GM21515 (cell line): ENCODE measurements around the gene SMIM1.
"Not testable (repeated sequence)": the region's sequence is repeated elsewhere in the genome, so short reads cannot be mapped to it uniquely, and the experiment has no call there.

Experiments used
- ATAC-seq: cut with Tn5 transposase; IDR thresholded peaks from one replicate; pipeline ENCODE4 v1.9.1; 2021; ENCODE audit not compliant: unreplicated experiment

Gene SMIM1, protein sequence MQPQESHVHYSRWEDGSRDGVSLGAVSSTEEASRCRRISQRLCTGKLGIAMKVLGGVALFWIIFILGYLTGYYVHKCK

DNA sequence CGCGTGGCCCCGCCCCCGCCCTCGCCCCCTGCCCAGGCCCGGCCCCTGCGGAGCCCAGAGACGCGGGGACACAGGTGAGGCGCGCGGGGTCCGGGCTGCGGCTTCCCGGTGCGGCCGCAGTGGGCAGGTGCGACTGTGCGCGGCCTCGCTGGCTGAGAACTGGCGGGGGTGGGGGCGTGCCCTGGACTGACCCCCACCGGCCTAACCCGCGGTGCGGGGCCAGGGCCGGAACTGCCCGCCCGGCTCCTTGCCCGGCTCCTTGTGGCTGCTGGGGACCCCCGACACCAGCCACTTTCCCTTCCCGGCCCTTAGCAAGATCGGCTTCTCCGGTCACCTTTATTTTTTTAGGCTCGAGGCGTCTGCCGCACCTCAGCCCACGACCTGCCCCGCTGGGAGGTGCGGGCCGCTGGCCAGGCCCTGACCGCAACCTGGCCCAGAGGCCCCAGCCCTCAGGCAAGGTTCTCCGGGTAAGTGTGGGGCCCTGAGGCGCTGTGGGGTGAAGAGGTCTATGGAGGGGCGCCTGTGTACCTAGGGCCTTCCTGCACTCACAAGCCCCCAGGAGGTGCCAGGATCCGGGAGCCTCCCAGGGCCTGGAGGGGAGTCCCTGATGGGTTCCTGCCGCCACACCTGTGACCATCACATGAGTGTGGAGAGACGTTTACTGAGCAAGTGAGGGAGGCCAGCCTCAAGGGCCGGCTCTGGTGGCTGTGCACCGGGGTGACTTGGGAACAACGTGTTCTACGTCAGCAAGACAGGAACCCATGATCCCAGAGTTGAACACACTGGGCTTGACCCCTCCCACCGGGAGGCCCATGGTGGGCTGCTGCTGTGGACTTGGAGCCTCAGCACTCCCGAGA, at the start of gene SMIM1:
Gene SMIM1, plus strand, starts transcription at position 35 of the 857 bp plus-strand sequence. CDS start 2,625 bp downstream, outside the sequence.
- peak; percentile 20 for ATAC-seq

DNA sequence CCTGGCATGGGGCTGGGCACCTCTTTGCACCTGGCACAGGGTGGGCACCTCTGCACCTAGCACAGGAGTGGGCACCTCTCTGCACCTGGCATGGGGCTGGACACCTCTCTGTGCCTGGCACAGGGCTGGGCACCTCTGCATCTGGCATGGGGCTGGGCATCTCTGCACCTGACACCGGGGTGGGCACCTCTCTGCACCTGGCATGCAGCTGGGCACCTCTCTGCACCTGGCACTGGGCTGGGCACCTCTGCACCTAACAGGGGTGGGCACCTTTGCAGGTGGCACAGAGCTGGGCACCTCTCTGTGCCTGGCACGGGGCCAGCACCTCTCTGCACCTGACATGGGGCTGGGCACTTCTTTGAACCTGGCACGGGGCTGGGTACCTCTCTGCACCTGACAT, 49.7 kb upstream of the SMIM1 start:
- no peak for ATAC-seq

DNA sequence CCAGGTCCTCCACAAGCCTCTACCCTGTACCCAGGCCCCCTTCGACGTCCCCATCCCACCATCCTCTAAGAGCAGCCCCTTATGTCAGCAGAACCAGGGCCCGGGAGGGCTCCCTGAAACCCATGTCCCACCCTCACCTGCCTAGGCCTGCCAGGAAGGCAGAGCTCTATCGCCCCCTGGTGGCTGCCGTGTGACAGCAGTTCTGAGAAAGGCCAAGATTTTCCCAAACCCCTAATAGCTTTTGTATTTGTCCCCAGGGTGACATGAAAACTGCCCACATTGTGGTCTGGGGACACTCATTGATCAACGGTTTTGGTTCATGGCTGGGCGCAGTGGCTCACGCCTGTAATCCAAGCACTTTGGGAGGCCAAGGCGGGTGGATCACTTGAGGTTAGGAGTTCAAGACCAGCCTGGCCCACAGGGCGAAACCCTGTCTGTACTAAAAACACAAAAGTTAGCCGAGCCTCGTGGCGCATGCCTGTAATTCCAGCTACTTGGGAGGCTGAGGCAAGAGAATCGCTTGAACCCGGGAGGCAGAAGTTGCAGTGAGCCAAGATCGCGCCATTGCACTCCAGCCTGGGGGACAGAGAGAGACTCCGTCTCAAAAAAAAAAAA, 48.0 kb upstream of the SMIM1 start:
- not testable (repeated sequence) for ATAC-seq

DNA sequence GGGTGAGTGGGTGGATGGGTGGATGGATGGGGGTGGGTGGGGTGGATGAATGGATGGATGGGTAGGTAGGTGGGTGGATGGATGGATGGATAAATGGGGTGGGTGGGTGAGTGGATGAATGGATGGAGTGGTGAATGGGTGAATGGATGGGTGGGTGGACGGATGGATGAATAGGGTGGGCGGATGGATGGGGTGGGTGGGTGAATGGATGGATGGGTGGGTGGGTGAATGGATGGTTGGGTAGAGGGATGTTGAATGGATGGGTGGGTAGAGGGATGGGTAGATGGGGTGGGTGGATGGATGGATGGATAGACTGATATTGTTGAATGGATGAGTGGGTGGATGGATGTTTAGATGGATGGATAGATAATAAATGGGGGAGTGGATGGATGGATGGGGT, 47.2 kb upstream of the SMIM1 start:
- ATAC-seq, result no peak

DNA sequence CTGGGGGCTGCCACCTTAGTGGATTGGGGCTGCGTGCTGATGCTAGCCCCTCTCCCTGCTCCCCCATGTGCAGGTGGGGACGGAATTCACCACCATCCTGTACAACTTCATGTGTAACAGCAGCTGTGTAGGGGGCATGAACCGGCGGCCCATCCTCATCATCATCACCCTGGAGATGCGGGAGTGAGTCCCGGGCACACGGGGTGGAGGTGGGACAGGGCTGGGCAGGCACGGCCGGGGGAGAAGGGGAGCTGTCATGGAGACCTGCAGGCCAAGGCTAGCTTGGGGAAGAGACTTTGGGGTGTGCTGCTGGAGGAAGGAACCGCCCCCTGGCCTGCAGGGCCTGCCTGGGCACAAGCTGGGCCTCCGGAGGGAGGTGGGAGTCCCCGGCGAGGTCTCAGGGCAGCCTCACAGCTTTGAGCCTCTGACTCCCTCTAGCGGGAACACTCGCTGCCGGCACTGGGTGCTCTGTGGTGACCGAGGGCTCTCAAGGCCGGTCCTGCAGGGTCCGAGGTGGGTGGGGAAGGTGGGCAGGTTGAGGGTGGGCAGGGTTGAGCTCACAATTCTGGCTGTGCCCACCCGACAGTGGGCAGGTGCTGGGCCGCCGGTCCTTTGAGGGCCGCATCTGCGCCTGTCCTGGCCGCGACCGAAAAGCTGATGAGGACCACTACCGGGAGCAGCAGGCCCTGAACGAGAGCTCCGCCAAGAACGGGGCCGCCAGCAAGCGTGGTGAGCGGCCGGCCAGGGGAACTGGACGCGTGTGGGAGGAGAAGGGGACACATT, 45.3 kb upstream of the SMIM1 start:
- no peak for ATAC-seq

DNA sequence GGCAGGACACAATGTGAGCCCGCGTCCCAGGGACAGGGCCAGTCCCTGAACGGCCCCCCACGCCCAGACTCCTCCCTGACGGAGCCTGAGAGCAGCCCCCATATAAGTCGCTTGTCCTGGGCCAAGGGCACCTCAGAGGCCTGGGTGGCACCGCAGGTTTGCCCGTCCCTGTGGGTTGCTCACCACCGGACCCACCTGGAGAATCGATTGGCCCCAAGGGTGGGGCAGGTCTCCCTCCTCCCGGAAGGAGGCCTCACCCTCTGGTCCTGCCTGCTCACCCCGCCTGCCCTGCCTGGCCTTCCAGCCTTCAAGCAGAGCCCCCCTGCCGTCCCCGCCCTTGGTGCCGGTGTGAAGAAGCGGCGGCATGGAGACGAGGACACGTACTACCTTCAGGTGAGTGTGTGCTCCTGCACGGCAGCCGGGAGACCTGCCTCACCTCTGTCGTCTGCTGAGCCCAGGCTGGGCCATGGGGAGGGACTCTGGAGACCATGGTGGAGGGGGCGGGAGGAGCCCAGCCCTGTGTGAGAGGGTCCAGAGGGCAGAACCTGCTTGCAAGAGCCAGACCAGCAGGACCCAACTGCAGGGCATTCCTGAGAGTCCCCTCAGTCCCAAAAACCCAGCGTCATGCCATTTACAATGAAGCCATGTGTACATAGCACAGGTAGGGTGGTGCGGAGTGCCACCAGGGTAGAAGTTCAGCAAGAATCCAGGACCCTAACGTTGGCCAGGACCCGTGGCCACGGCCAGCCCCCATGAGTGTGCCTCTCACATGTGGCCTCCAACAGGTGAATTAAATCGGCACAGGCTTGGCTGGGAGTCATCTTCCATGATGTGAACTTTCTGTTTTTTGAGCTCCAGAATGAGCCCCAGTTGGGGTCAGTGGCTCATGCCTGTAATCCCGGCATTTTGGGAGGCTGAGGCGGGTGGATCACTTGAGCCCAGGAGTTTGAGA, 44.4 kb upstream of the SMIM1 start:
- no peak for ATAC-seq

DNA sequence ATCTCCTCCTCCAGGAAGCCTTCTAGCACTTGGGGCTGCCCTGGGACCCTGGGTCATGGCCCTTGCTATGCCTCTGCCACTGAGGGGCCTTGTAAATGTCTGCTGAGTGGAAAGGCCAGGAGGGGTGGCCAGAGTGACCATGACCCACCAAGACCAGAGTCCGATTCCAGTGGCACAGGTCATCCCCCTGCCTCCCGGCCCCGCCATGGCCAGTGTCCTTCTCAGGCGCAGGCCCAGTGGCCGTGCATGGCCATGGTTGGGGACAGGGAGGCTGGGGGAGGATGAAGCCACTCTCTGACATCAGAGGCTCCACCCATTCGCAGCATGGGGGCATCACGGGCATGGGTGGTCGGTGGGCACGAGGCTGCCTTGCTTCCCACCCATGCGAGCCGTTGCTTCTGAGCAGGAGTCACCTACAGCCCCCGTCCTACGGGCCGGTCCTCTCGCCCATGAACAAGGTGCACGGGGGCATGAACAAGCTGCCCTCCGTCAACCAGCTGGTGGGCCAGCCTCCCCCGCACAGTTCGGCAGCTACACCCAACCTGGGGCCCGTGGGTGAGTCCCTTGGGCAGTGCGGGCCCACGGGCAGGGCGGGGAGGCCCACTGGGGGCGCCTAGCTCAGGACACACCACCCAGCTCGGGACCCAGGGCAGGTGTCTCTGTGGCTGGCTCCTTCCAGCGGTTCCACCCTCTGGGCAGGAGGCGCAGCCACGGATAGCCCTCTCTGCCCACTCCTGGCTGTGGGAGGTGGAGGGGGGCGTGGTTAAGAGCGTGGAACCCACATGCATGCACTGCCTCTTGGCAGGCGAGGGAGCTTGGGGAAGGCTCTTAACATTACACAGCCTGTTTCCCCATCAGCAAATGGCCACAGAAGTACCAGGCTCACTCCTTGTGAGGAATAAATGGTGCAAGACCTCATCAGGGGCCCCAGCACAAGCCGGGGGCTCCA, 42.7 kb upstream of the SMIM1 start:
- ATAC-seq, result no peak

DNA sequence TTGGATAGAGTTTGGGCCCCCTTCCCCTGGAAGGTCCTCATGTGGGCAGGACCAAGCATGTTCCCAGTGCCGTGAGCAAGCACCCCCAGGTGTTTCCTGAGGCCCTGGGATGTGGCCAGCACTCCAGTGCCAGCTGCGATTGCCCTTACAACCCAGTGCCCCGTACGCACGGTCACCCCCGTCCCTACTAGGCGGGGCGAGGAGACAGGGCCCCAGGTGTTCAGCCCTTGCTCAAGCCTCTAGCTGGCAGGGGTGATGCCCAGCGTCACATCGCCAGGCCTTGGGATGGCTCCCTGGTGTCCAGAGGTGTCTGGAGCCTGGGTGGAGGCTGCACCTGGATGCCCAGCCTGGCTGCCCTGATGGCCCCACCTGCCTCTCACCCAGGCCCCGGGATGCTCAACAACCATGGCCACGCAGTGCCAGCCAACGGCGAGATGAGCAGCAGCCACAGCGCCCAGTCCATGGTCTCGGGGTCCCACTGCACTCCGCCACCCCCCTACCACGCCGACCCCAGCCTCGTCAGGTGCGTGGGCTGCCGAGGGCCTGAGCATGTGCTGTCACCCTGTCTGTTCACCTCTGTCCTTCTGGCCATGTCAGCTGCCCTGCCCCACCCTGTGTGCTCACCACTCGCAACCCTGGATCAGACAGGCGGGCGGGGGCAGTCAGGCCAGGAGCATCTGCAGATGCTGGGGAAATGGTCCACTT, 41.9 kb upstream of the SMIM1 start:
- no peak for ATAC-seq

DNA sequence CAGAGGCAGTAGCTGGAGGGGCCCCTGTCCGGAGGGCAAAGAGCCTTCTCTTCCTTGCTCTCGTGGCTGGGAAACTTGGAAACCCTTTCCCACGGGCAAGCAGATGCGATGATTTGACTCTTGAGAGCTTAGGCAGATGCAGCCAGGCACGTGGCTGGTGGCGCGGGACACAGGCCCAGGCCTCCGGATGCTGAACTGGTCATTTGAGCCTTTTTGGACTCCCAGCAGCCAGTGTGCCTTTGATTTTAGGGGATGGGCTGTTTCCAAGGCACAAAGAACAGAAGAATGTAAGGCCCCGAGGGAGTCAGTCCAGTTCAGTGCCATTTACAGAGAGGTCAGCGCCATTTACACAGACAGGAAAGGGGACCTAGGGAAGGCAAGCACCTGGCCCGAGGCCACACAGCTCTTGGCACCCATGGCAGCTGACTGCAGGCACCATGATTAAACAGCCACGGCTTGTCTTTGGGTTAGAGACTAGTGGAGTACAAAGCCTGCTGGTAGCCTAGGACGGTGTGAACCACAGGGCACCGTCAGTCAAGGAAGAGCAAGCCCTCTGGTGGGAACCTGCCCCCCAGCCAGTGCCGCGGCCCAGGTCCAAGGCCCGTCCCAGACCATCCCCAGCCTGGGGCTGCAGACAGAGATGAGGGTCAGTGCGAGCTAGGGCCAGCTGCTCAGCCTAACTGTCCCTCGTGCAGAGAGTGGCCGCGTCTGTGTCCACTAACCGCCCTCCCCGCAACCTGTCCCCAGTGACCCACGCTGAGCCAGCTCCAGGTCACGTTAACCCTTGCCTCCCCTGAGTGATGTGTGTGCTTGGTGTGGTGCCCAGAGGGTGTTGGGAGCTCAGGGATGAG, 40.7 kb upstream of the SMIM1 start:
- no peak for ATAC-seq

DNA sequence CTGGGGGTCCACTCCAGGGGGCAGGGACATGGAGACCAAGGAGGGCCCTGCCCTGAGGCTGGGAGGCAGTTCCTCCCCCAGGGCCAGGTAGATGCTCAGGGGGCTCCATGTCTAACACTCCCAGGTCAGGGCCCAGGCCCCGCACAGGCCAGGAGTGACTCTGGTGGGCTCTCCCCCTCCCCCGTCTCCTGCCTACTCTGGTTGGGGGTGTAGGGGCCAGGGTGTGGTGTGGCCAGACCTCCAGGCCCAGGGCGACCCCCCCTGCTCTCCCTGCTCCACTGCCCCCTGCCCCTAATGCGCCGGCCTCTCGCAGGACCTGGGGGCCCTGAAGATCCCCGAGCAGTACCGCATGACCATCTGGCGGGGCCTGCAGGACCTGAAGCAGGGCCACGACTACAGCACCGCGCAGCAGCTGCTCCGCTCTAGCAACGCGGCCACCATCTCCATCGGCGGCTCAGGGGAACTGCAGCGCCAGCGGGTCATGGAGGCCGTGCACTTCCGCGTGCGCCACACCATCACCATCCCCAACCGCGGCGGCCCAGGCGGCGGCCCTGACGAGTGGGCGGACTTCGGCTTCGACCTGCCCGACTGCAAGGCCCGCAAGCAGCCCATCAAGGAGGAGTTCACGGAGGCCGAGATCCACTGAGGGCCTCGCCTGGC, 40.0 kb upstream of the SMIM1 start:
- no peak for ATAC-seq

DNA sequence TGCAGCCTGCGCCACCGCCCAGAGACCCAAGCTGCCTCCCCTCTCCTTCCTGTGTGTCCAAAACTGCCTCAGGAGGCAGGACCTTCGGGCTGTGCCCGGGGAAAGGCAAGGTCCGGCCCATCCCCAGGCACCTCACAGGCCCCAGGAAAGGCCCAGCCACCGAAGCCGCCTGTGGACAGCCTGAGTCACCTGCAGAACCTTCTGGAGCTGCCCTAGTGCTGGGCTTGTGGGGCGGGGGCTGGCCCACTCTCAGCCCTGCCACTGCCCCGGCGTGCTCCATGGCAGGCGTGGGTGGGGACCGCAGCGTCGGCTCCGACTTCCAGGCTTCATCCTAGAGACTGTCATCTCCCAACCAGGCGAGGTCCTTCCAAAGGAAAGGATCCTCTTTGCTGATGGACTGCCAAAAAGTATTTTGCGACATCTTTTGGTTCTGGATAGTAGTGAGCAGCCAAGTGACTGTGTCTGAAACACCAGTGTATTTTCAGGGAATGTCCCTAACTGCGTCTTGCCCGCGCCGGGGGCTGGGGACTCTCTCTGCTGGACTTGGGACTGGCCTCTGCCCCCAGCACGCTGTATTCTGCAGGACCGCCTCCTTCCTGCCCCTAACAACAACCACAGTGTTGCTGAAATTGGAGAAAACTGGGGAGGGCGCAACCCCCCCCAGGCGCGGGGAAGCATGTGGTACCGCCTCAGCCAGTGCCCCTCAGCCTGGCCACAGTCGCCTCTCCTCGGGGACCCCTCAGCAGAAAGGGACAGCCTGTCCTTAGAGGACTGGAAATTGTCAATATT, 39.3 kb upstream of the SMIM1 start:
- ATAC-seq, result no peak

DNA sequence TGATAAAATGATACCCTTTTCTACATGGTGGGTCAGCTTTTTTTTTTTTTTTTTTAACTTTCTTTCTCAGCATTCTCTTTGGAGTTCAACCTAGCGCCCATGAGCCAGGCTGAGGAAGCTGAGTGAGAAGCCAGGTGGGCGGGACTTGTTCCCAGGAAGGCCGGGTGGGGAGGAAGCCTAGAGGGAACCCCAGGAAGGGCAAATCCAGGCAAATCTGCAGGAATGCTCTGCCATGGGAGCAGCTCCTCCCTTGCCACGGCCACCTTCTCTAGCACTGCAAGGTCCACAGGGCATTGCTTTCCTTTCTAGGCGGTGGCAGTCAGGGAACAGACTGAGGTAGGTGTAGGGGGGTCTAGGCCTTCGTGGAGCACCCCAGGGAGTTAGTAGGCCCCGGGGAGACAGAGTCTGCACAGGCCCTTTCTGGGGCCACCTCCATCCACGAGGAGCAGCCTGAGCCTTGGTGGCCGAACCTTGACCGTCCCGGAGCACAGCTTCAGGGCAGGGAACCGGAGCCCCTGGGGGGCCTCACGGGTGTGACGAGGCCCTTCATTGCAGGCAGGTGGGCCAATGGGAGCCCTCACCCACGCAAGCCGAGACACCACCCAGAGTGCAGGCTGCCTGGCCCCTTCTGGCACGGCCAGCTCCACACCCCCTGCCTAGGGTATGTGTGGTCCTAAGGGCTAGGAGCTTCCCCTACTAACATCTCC, 38.5 kb upstream of the SMIM1 start:
- no peak for ATAC-seq

DNA sequence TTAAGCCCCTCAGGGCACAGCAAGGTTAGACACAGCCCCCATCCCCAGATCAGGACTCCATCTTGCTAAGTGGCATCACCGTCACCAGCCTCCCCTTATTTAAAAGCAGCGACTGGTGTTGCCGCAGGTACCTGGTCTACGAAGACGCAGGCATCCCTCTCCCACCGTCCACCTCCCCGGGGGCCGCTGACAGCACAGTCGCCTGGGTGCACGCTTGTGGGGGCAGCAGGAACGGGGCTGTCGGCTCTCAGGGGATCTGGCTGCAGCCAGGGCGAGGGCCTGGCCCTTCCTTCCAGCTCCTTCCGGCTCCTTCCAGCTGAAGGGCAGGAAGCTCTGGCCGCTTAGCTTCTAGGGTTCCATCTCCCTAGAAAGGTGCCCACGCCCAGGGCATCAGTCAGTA, 37.9 kb upstream of the SMIM1 start:
- no peak for ATAC-seq

DNA sequence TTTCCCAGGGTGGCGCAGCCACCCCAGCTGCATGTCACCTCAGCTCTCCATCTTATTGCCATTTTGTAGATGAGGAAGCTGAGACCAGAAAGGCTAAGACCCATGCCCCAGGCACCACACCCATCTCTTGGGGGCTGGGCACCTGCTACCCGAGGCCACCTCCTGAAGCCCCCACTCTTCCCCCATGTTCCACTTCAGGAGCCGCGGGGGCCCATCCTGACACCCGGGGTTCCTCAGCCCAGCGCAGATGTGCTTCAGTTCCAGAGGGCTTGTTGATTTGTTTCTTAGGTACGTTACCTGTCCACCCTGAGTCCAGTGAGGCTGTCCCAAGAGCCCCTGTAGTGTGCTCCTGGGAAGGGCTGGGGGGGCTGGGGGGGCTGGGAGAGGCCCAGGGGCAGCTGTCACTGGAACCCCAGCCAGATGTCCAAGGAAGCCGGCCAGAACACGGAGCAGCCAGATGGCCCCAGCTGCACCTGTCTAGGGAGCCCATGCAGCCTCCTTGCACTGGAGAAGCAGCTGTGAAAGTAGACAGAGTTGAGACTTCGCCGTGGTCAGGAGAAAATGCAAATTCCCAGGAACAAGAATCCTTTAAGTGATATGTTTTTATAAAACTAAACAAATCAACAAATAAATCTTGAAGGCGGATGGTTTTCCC, 37.4 kb upstream of the SMIM1 start:
- ATAC-seq, result no peak

DNA sequence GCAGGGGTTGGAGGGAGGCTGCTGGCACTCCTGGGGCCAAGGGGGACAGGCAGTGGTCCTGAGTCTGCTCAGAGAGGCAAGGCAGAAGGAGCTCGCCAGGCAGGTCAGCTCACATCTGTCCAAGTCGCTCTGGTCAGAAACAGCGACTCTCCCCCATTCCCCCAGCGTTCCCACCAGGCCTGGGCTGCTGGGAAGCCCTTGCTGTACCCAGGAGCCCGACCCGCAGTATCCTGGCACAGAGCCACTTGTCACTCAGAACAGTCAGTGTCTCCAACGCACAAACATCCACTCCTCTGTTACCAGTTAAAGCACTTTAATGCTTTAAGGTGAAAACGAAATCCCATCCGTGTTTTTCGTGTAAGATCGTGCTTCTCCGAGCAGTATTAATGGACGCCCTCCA, 36.9 kb upstream of the SMIM1 start:
- no peak for ATAC-seq
